Endothelial cell of umbilical vein (primary cell): Measurements from ENCODE around the gene ATP8A2. TPM values are rescaled to one million over a fixed set of nuclear protein-coding genes. Genes with fewer than 3 reads are reported as not detected.

Source experiments
- BruUV-seq: library from RNA; stranded (reverse); fragments of 400-500 nt; replicated peaks from 2 replicates; lab custom pipeline; 2021; lab: Mats Ljungman, UMichigan
- CTCF ChIA-PET: fragments of 300-600, 350-600 bp; sonication (Branson Sonifier 250); formaldehyde crosslinking; loops from one replicate; lab custom pipeline; 2021; ENCODE audit warnings: antibody characterized with exemption, inconsistent platforms; lab: Charles Lee
- POLR2A ChIA-PET: fragments of 300-600, 350-600 bp; sonication (Branson Sonifier 250); formaldehyde crosslinking; loops from one replicate; lab custom pipeline; 2021; ENCODE audit warnings: antibody characterized with exemption, inconsistent platforms; lab: Charles Lee
- DNase-seq: peaks from one replicate; pipeline ENCODE4 v3.0.0-alpha.2; 2011; ENCODE audit warnings: low read depth, low spot score
- FAIRE-seq: peaks from 2 replicates; lab custom pipeline; 2011; peaks lifted over from hg19 to GRCh38; lab: Jason Lieb, UNC
- H2AFZ ChIP-seq: 2 replicates; pipeline ENCODE4 v1.6.0; 2012; ENCODE audit warnings: low read depth, low read length, control low read depth, inconsistent platforms
- H3K27ac ChIP-seq: 2 replicates; pipeline ENCODE4 v1.5.1; 2011; ENCODE audit warnings: low read depth, mild to moderate bottlenecking, control low read depth, low read length, moderate library complexity; ENCODE audit not compliant: insufficient read depth
- H3K27me3 ChIP-seq, 2 experiments: 2 replicates each; pipeline versions ENCODE4 v1.6.0 to v1.6.1; 2011; ENCODE audit warnings: low read length in 2 of 2, mixed read lengths in 1 of 2; ENCODE audit not compliant: control insufficient read depth in 2 of 2, insufficient read depth in 2 of 2
- H3K36me3 ChIP-seq, 2 experiments: 2 replicates in 1 of 2; 3 replicates in 1 of 2; pipeline ENCODE4 v1.5.1; 2011; ENCODE audit warnings: low read length in 2 of 2, mild to moderate bottlenecking in 1 of 2, moderate library complexity in 1 of 2; ENCODE audit not compliant: control insufficient read depth in 2 of 2, insufficient read depth in 2 of 2; ENCODE audit errors: extremely low read depth in 1 of 2
- H3K4me1 ChIP-seq: 3 replicates; pipeline ENCODE4 v1.5.1; 2011; ENCODE audit warnings: mild to moderate bottlenecking, low read length; ENCODE audit not compliant: control insufficient read depth, insufficient read depth; ENCODE audit errors: extremely low read depth
- H3K4me2 ChIP-seq: 2 replicates; pipeline ENCODE4 v1.6.1; 2011; ENCODE audit warnings: low read length, control low read depth, mixed read lengths; ENCODE audit not compliant: insufficient read depth
- H3K4me3 ChIP-seq, 3 experiments: fragments of 200-600 bp in 1 of 3; sonication (generic), shearing (Covaris generic) in 1 of 3; replicated peaks in 1 of 3; 2 replicates each; pipeline ENCODE4 v1.5.1; 2011 to 2016; ENCODE audit warnings: control low read depth in 3 of 3, low read length in 3 of 3, mild to moderate bottlenecking in 2 of 3, inconsistent platforms in 1 of 3, low read depth in 1 of 3, moderate library complexity in 1 of 3; ENCODE audit not compliant: insufficient read depth in 1 of 3
- H3K79me2 ChIP-seq: 2 replicates; pipeline ENCODE4 v1.6.0; 2012; ENCODE audit warnings: low read length, inconsistent platforms; ENCODE audit not compliant: control insufficient read depth, insufficient read depth
- H3K9ac ChIP-seq: replicated peaks from 2 replicates; pipeline ENCODE3; 2011; ENCODE audit warnings: low read length, control low read depth; ENCODE audit not compliant: insufficient read depth; ENCODE audit errors: extremely low read depth
- H3K9me1 ChIP-seq: replicated peaks from 3 replicates; pipeline ENCODE4 v1.6.0; 2011; ENCODE audit warnings: mild to moderate bottlenecking, low read length; ENCODE audit not compliant: control insufficient read depth, insufficient read depth; ENCODE audit errors: extremely low read depth
- H3K9me3 ChIP-seq: replicated peaks from 2 replicates; pipeline ENCODE4 v1.5.1; 2012; ENCODE audit warnings: low read length, inconsistent platforms; ENCODE audit not compliant: control insufficient read depth, insufficient read depth
- H4K20me1 ChIP-seq: replicated peaks from 2 replicates; pipeline ENCODE3; 2011; ENCODE audit warnings: mild to moderate bottlenecking, low read length; ENCODE audit not compliant: control insufficient read depth, insufficient read depth; ENCODE audit errors: extremely low read depth
- CTCF ChIP-seq, 2 donors: IDR thresholded peaks; 1 replicate in 1 of 2; 2 replicates in 1 of 2; pipeline ENCODE4 v1.5.1; 2011; ENCODE audit warnings: low read length in 2 of 2, mild to moderate bottlenecking in 2 of 2, moderate library complexity in 2 of 2, control low read depth in 1 of 2, inconsistent platforms in 1 of 2, low read depth in 1 of 2; ENCODE audit not compliant: insufficient read depth in 1 of 2; ENCODE audit errors: extremely low read depth in 1 of 2
- EZH2 ChIP-seq: IDR thresholded peaks from 2 replicates; pipeline ENCODE4 v1.6.1; 2012; ENCODE audit warnings: borderline replicate concordance, low read depth, mild to moderate bottlenecking, moderate library complexity, low read length, inconsistent platforms; ENCODE audit not compliant: severe bottlenecking
- FOS ChIP-seq: IDR thresholded peaks from 2 replicates; pipeline ENCODE4 v1.6.1; 2011; ENCODE audit warnings: mild to moderate bottlenecking, low read length, moderate library complexity, borderline replicate concordance; ENCODE audit not compliant: insufficient read depth
- GATA2 ChIP-seq: IDR thresholded peaks from 2 replicates; pipeline ENCODE4 v1.7.0; 2011; ENCODE audit warnings: low read depth, mild to moderate bottlenecking, moderate library complexity, mixed read lengths, low read length; ENCODE audit not compliant: insufficient read length, insufficient read depth
- JUN ChIP-seq: IDR thresholded peaks from 2 replicates; pipeline ENCODE4 v1.6.1; 2011; ENCODE audit warnings: borderline replicate concordance, low read depth; ENCODE audit not compliant: insufficient read length, insufficient read depth
- MYC ChIP-seq: IDR thresholded peaks from one replicate; pipeline ENCODE4 v1.6.1; 2011; ENCODE audit warnings: mild to moderate bottlenecking, low read depth, low read length
- POLR2A ChIP-seq: IDR thresholded peaks from 2 replicates; pipeline ENCODE4 v1.6.1; 2012; ENCODE audit warnings: low read depth, mild to moderate bottlenecking, control low read depth, low read length
- POLR2AphosphoS5 ChIP-seq: IDR thresholded peaks from 2 replicates; pipeline ENCODE4 v1.6.1; 2012; ENCODE audit warnings: low read depth, mild to moderate bottlenecking, control low read depth, low read length, moderate library complexity; ENCODE audit not compliant: insufficient read depth
- dilution Hi-C: fragments of 300-500 bp; cut with MboI; formaldehyde crosslinking; loops from one replicate; pipeline ENCODE4 v1.15.0; 2019; ENCODE audit warnings: low sequenced_read_pairs; ENCODE audit not compliant: extremely low pct_ligation_motif_present
- intact Hi-C: fragments of 100-400 bp; cut with micrococcal nuclease; formaldehyde crosslinking; loops from one replicate; pipeline ENCODE4 v1.10.0; 2022
- polyA plus RNA-seq, 4 experiments: library from polyadenylated mRNA; depleted of rRNA in 3 of 4; stranded (reverse) in 3 of 4; unstranded in 1 of 4; fragments of >200 nt; gene quantifications; 2 replicates each; pipeline versions ENCODE4 v1.2.1 to v1.2.3, GENCODE V29; 2011 to 2012; ENCODE audit warnings: missing spikeins in 1 of 4
- total RNA-seq: library from RNA; stranded (reverse); gene quantifications from 2 replicates; pipeline ENCODE4 v1.2.3, GENCODE V29; 2021
- TF ChIP-seq, protein P1 (sequence below): IDR thresholded peaks from 2 replicates; pipeline ENCODE4 v1.6.1; 2011; ENCODE audit not compliant: insufficient read depth, insufficient read length

Gene ATP8A2
- total and polyA plus RNA-seq, 2 donors (not counting 3 experiments of a cell fraction or from before 2014, with no cell fraction given) = 0.11 to 0.49 TPM

DNA sequence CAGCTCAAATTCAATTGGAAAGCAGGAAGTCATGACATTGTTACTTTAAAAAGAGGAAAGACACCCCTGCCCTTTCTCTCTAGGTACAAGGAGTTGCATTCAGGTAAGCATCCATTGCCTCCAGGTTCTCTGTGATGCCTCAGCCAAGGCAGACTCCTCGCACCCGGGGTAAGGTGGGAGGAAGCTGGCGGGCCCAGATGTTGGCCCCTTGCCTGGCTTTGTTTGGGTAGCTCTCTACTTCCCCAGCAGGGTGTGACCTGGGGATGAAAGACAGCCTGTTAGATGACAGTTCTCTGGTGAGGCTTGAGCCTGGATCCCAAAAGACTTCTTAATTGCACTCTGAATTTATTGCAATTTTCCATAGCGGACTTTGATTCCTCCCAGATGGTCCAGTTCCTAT is 654.4 kb downstream of the ATP8A2 start:
- Histone ChIP-seq H4K20me1 (no peaks in the 10 kb centered on the region), H3K79me2 (no peaks in the 10 kb centered on the region), H3K4me2 (no peak overlapping the region), H3K27ac (no peak overlapping the region), H2AFZ (no peak overlapping the region), H3K27me3 (no peaks in the 10 kb centered on the region), H3K4me3 (no peak overlapping the region), H3K36me3 (no peaks in the 10 kb centered on the region), H3K9ac (no peak overlapping the region), H3K9me1 (no peaks in the 10 kb centered on the region), H3K9me3 (no peaks in the 10 kb centered on the region), H3K4me1 (peaks cover 21% of the 10 kb centered on the region)
- dilution Hi-C loops = no loop called here
- DNase-seq (no peak), FAIRE-seq (no peak)
- ChIA-PET CTCF (interaction anchor here (1.7 to 1.9 kb wide), 2 partner anchors 11 to 16 kb away, joined by 6 read pairs; no protein-coding TSS in a partner anchor), POLR2A (no interaction called here)
- TF ChIP-seq EZH2 (no peak), CTCF (IDR thresholded peaks at IDR 0.05; ENCODE audit: extremely low read depth in 1 of 2, insufficient read depth in 1 of 2, low read depth in 1 of 2, low read length in 2 of 2) (no peak), FOS (no peak), POLR2A (no peak), JUN (no peak), MYC (no peak), POLR2AphosphoS5 (no peak), GATA2 (no peak)
- TF ChIP-seq, protein P1, sequence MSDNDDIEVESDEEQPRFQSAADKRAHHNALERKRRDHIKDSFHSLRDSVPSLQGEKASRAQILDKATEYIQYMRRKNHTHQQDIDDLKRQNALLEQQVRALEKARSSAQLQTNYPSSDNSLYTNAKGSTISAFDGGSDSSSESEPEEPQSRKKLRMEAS = no peak
- intact Hi-C loops = loop anchor here (1.0 to 5.0 kb wide), 2 partner anchors 18 to 246 kb away; no protein-coding TSS in a partner anchor
- no TSS peak for BruUV-seq
